ENCODE data around the gene ADGRB3. TPM values are rescaled to one million over a fixed set of nuclear protein-coding genes. Genes with fewer than 3 reads are reported as not detected.

Gene ADGRB3
- total and polyA plus RNA-seq, 4 donors, result 0.47 to 24.6 (median 1.9) TPM

GRCh38 chr6:69379518-69379917 lies 744.4 kb downstream of the ADGRB3 start:
- no peaks in the 10 kb centered on the region for H3K9me3 ChIP-seq (ENCODE audit: control insufficient read depth in 4 of 4, insufficient read depth in 3 of 4, low read length in 3 of 4)
- WGBS, 2 donors, result 75 to 77% methylated on average over 3 of the region's 3 CpGs
- H3K4me1 ChIP-seq (ENCODE audit: control insufficient read depth in 5 of 5, insufficient read depth in 5 of 5, low read length in 5 of 5), result peaks cover 0 to 4% (median 0%) of the 10 kb centered on the region in 5 donors
- H3K9ac ChIP-seq (ENCODE audit: insufficient read depth in 1 of 2, low read length in 2 of 2), result no peak overlapping the region
- no peak for TF ChIP-seq CTCF (IDR thresholded peaks at IDR 0.05; ENCODE audit: control extremely low read depth, extremely low read depth)
- DNase-seq (no peak), ATAC-seq (ENCODE audit: insufficient read depth, low FRiP score) (no peak)
- no peaks in the 10 kb centered on the region for H3K36me3 ChIP-seq (ENCODE audit: control insufficient read depth in 4 of 4, insufficient read depth in 4 of 4, low read length in 4 of 4)
- H3K4me3 ChIP-seq, result no peak overlapping the region
- H3K27me3 ChIP-seq (ENCODE audit: control insufficient read depth in 3 of 3, insufficient read depth in 3 of 3, low read length in 2 of 3), result no peaks in the 10 kb centered on the region
- H3K27ac ChIP-seq (ENCODE audit: low read depth in 1 of 2, low read length in 1 of 2), result no peak overlapping the region

GRCh38 chr6:69383627-69384026 lies 748.5 kb downstream of the ADGRB3 start:
- Histone ChIP-seq H3K9me3 (ENCODE audit: control insufficient read depth in 4 of 4, insufficient read depth in 3 of 4, low read length in 3 of 4) (no peaks in the 10 kb centered on the region), H3K36me3 (ENCODE audit: control insufficient read depth in 4 of 4, insufficient read depth in 4 of 4, low read length in 4 of 4) (peaks cover 0 to 4% (median 0%) of the 10 kb centered on the region in 4 donors), H3K9ac (ENCODE audit: insufficient read depth in 1 of 2, low read length in 2 of 2) (no peak overlapping the region), H3K27me3 (ENCODE audit: control insufficient read depth in 3 of 3, insufficient read depth in 3 of 3, low read length in 2 of 3) (no peaks in the 10 kb centered on the region), H3K4me1 (ENCODE audit: control insufficient read depth in 5 of 5, insufficient read depth in 5 of 5, low read length in 5 of 5) (peaks cover 0 to 4% (median 0%) of the 10 kb centered on the region in 5 donors), H3K4me3 (no peak overlapping the region), H3K27ac (ENCODE audit: low read depth in 1 of 2, low read length in 1 of 2) (no peak overlapping the region)
- TF ChIP-seq CTCF (IDR thresholded peaks at IDR 0.05; ENCODE audit: control extremely low read depth, extremely low read depth), result no peak
- 73 to 88% methylated on average over 3 of the region's 3 CpGs for WGBS, 2 donors
- ATAC-seq (ENCODE audit: insufficient read depth, low FRiP score), result no peak
- DNase-seq, result no peak

GRCh38 chr6:69386426-69386825 lies 751.3 kb downstream of the ADGRB3 start:
- Histone ChIP-seq H3K27me3 (ENCODE audit: control insufficient read depth in 3 of 3, insufficient read depth in 3 of 3, low read length in 2 of 3) (no peaks in the 10 kb centered on the region), H3K9ac (ENCODE audit: insufficient read depth in 1 of 2, low read length in 2 of 2) (no peak overlapping the region), H3K4me3 (no peak overlapping the region), H3K36me3 (ENCODE audit: control insufficient read depth in 4 of 4, insufficient read depth in 4 of 4, low read length in 4 of 4) (peaks cover 0 to 7% (median 0%) of the 10 kb centered on the region in 4 donors), H3K9me3 (ENCODE audit: control insufficient read depth in 4 of 4, insufficient read depth in 3 of 4, low read length in 3 of 4) (no peaks in the 10 kb centered on the region), H3K4me1 (ENCODE audit: control insufficient read depth in 5 of 5, insufficient read depth in 5 of 5, low read length in 5 of 5) (peaks cover 0 to 4% (median 0%) of the 10 kb centered on the region in 5 donors), H3K27ac (ENCODE audit: low read depth in 1 of 2, low read length in 1 of 2) (no peak overlapping the region)
- WGBS, 2 donors, result 69 to 77% methylated on average over 5 of the region's 5 CpGs
- DNase-seq (no peak), ATAC-seq (ENCODE audit: insufficient read depth, low FRiP score) (no peak)
- no peak for TF ChIP-seq CTCF (IDR thresholded peaks at IDR 0.05; ENCODE audit: control extremely low read depth, extremely low read depth)

- 56 to 71% methylated on average over 4 of the region's 4 CpGs for WGBS, 2 donors
- no peak for TF ChIP-seq CTCF (IDR thresholded peaks at IDR 0.05; ENCODE audit: control extremely low read depth, extremely low read depth)
Measured at GRCh38 chr6:69390125-69390524, 755.0 kb downstream of the ADGRB3 start.

More at GRCh38 chr6:69390125-69390524, 755.0 kb downstream of the ADGRB3 start:
- DNase-seq, result no peak
- no peak overlapping the region for H3K9ac ChIP-seq (ENCODE audit: insufficient read depth in 1 of 2, low read length in 2 of 2)
- H3K4me3 ChIP-seq, result no peak overlapping the region
- no peak overlapping the region for H3K27ac ChIP-seq (ENCODE audit: low read depth in 1 of 2, low read length in 1 of 2)
- no peak for ATAC-seq (ENCODE audit: insufficient read depth, low FRiP score)
- no peaks in the 10 kb centered on the region for H3K9me3 ChIP-seq (ENCODE audit: control insufficient read depth in 4 of 4, insufficient read depth in 3 of 4, low read length in 3 of 4)
- H3K27me3 ChIP-seq (ENCODE audit: control insufficient read depth in 3 of 3, insufficient read depth in 3 of 3, low read length in 2 of 3), result no peaks in the 10 kb centered on the region
- peaks cover 0 to 7% (median 0%) of the 10 kb centered on the region in 4 donors for H3K36me3 ChIP-seq (ENCODE audit: control insufficient read depth in 4 of 4, insufficient read depth in 4 of 4, low read length in 4 of 4)
- no peaks in the 10 kb centered on the region for H3K4me1 ChIP-seq (ENCODE audit: control insufficient read depth in 5 of 5, insufficient read depth in 5 of 5, low read length in 5 of 5)
